Choroid plexus epithelial cell (primary cell): ENCODE results near the gene CDCP2.
A peak's percentile ranks its signal among the peaks of the same experiment; 100 is the strongest.

Experiments used
- DNase-seq: peaks from one replicate; pipeline ENCODE4 v3.0.0-alpha.2; 2010; ENCODE audit warnings: low read depth
- H3K4me3 ChIP-seq: 2 replicates; pipeline ENCODE4 v1.5.1; 2011; ENCODE audit warnings: low read depth, mild to moderate bottlenecking, control low read depth, low read length, moderate library complexity
- TF ChIP-seq, protein P1 (sequence below): conservative IDR thresholded peaks from 2 replicates; pipeline ENCODE4 v1.5.1; 2011; ENCODE audit warnings: low read depth, mild to moderate bottlenecking, control low read depth, inconsistent platforms, low read length, moderate library complexity

The CDCP2 gene

DNA sequence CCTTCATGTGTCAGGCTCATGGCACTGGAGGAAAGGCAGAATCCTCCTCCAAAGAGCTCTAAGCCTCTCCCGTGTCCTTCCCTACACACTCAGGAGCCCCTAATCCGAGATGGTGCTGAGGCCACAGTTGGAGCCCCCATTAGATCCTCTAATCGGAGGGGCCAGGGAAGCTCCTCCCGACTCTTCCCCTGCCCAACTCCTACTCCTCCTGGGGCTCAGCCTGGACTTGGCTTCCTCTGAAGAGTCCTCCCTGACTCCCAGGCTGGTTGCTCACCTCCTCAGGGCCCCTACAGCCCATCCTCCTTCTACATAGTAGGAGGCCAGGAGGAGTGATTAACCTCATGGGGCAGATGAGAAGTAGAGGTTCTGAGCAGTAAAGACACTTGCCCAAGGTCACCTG, 21.3 kb upstream of the CDCP2 start:
- H3K4me3 ChIP-seq = no peak overlapping the region
- TF ChIP-seq, protein P1, sequence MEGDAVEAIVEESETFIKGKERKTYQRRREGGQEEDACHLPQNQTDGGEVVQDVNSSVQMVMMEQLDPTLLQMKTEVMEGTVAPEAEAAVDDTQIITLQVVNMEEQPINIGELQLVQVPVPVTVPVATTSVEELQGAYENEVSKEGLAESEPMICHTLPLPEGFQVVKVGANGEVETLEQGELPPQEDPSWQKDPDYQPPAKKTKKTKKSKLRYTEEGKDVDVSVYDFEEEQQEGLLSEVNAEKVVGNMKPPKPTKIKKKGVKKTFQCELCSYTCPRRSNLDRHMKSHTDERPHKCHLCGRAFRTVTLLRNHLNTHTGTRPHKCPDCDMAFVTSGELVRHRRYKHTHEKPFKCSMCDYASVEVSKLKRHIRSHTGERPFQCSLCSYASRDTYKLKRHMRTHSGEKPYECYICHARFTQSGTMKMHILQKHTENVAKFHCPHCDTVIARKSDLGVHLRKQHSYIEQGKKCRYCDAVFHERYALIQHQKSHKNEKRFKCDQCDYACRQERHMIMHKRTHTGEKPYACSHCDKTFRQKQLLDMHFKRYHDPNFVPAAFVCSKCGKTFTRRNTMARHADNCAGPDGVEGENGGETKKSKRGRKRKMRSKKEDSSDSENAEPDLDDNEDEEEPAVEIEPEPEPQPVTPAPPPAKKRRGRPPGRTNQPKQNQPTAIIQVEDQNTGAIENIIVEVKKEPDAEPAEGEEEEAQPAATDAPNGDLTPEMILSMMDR = no peak
- DNase-seq = no peak

DNA sequence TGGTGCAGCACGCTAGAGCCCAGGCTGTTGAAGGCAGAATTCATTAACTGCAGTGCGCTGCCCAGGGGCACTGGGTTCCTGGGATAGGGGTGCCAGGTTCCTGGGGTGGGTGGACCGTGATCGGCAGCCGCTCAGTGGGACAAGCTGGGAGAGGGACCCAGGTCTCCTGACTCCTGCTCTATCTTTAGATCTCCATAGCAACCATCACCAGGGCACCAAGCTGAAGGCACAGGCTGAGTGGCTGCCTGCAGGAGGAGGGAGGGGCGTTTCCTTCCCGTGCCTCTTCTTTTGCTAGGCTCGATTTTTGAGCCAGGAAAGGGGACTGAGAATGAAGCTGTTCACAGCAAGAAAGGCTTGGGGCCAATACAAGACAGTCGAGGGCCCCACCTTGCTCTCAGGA, 20.9 kb upstream of the CDCP2 start:
- TF ChIP-seq, protein P1 = no peak
- H3K4me3 ChIP-seq = no peak overlapping the region
- no peak for DNase-seq

DNA sequence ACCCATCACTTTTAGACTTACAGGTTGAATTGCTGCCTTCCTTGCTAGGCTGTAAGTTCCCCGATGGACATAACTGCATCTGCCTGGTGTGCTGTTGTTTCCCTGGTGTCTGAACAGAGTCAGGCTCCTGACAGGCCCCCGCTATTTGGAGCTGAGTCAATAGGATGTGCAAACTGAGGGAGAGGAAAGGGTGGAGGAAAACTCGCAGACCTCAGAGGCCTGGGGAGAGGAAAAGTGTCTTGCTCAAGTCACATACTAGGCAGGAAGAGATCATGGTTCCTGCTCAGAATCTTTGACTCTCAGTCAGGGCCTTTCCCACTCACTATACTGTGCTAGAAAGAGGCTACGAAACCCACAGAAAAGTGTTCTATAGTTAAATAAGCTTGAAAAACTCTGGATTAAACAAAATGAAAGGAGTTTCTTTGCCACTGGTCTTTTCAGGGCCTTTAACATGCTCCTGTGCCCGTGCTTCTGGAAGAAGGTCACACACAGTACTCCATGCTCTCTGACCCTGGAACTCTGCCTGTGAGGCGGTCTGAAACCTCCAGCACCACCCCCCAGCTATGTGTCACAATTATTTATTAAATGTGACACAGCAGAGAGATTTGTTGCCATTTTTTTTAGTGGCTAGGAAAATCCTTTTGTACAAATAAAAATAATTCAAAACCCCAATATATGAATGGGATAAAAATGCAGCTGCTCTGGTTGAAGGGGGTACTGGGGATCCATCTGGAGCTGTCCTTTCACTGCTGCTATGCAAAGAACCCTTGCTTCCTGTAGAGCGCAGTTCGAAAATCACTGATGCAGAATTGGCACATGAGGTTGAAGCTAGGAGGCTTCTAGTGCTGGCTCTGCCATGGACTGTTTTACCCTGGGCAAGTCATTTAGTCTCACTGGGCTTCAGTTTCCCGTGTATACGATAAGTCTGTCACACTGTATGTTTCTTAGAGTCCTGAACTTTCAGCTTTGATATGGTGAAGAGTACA, 20.1 kb upstream of the CDCP2 start:
- TF ChIP-seq, protein P1 = no peak
- peak; percentile 68 for DNase-seq

DNA sequence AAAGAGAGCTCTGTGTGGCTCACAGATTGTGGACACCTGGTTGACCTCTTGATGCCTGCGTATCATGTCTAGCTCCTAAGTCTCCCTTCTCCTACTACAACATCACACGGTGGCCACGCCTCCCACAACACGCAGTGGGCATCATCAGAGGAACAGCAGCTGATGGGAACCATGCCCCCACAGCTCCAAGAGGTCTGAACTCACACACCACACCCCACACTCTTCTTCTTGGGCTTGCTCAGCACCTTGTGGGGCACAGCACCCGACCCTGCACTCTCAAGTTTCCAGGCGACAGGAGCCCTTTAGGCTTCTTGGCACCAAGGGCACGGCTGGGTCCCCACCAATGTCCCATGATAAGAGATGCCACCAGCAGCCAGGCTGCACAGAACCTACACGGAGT, 18.8 kb upstream of the CDCP2 start:
- no peak for DNase-seq
- TF ChIP-seq, protein P1 = no peak
- no peak overlapping the region for H3K4me3 ChIP-seq

More for the DNA sequence above, 20.1 kb upstream of the CDCP2 start:
- no peak overlapping the region for H3K4me3 ChIP-seq

DNA sequence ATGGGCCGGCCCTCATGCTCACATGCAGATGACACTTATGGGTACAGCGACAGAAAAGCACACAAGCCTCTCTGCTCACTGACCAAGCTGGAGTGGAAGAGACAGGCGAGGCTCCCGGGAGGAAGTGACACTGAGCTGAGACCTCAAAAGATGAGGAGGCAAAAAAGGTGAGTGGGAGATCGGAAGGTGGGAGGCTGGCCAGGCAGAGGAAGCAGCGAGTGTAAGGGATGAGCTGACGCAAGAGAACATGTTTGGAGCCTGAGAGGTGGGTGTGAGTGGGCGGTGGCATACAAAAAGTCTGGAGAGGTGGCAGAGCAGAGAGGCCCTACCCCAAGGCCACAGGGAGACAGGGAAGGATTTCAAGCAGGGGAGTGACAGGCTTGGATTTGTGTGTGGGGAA, 18.2 kb upstream of the CDCP2 start:
- DNase-seq = no peak
- TF ChIP-seq, protein P1 = no peak
- no peak overlapping the region for H3K4me3 ChIP-seq

DNA sequence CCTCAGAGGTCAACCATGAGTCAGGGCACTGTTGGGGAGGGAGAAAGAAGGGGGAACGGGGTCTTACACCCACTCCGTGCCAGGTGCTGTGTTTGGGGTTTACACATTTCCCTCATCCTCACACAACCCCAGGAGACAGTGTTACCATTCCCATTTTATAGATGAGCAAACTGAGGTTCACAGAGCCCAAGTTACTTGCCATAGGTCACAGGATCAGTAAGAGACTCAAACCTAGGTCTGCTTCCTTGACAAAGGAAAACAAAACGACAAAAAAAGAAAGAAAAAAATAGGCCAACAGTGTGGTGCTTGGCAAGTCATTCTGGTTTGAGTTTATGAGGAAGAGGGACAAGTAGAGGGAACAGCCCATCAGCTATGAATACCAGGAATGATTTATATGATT, 16.3 kb upstream of the CDCP2 start:
- H3K4me3 ChIP-seq = no peak overlapping the region

More for the DNA sequence above, 16.3 kb upstream of the CDCP2 start:
- DNase-seq = no peak
- TF ChIP-seq, protein P1 = no peak
